Measurements from ENCODE around the gene NDRG4.

The NDRG4 gene

GRCh38 chr16:58503863-58504688 is 4.1 kb downstream of the NDRG4 start:
- no peak overlapping the region for H3K4me3 ChIP-seq (ENCODE audit: low read depth, low read length)
- TF ChIP-seq CTCF (IDR thresholded peaks at IDR 0.05; ENCODE audit: low read depth, low read length, missing control alignments), result no peak
- no peak for DNase-seq (ENCODE audit: low read depth)

- H3K4me3 ChIP-seq (ENCODE audit: low read depth, low read length), result no peak overlapping the region
- no peak for TF ChIP-seq CTCF (IDR thresholded peaks at IDR 0.05; ENCODE audit: low read depth, low read length, missing control alignments)
- no peak for DNase-seq (ENCODE audit: low read depth)
These were observed 6.6 kb downstream of the NDRG4 start for GRCh38 chr16:58506241-58507194.

GRCh38 chr16:58507195-58507962 is 7.4 kb downstream of the NDRG4 start:
- no peak overlapping the region for H3K4me3 ChIP-seq (ENCODE audit: low read depth, low read length)
- DNase-seq (ENCODE audit: low read depth), result no peak
- TF ChIP-seq CTCF (IDR thresholded peaks at IDR 0.05; ENCODE audit: low read depth, low read length, missing control alignments), result no peak

GRCh38 chr16:58507963-58508670 is 8.2 kb downstream of the NDRG4 start:
- no peak for TF ChIP-seq CTCF (IDR thresholded peaks at IDR 0.05; ENCODE audit: low read depth, low read length, missing control alignments)
- no peak for DNase-seq (ENCODE audit: low read depth)
- no peak overlapping the region for H3K4me3 ChIP-seq (ENCODE audit: low read depth, low read length)

GRCh38 chr16:58508671-58509251 is 8.8 kb downstream of the NDRG4 start:
- no peak for DNase-seq (ENCODE audit: low read depth)
- H3K4me3 ChIP-seq (ENCODE audit: low read depth, low read length), result no peak overlapping the region
- TF ChIP-seq CTCF (IDR thresholded peaks at IDR 0.05; ENCODE audit: low read depth, low read length, missing control alignments), result no peak

Data from GM12864 (cell line).